Body of pancreas (tissue), 4 donors: ENCODE data around the gene GAPVD1.

Experiments used
- POLR2A ChIP-seq, 3 donors: fragments of 450-650 bp; IDR thresholded peaks; one replicate each; pipeline ENCODE4 v1.6.1; 2016; ENCODE audit warnings: antibody characterized with exemption in 3 of 3, mild to moderate bottlenecking in 2 of 3
- TF ChIP-seq, protein P1 (sequence below), 7 experiments: fragments of 450-650 bp in 4 of 7; fragments of 200-600 bp in 3 of 7; sonication (generic) in 3 of 7; IDR thresholded peaks; one replicate each; pipeline ENCODE4 v1.5.1; 2016 to 2019; ENCODE audit warnings: antibody characterized with exemption in 7 of 7

DNA sequence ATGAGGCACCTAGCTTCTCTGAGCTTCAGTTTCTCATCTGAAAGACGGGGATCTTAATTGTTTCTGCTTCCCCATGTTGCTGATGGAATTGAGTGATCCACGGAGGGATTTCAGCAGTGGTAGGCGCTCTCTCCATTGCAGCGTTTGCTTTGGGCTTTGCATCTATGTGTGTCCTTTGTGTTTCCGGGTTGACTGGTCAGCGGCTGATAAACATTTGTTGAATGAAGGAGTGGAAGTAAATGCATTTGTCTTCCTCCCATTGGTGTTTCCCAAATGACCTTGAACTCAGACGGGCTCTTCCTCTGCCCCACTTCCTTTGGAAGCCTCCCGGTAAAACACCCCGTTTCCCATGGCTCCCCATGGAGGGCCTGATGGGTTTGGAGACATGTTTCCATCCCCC, 117.2 kb downstream of the GAPVD1 start:
- TF ChIP-seq, protein P1, sequence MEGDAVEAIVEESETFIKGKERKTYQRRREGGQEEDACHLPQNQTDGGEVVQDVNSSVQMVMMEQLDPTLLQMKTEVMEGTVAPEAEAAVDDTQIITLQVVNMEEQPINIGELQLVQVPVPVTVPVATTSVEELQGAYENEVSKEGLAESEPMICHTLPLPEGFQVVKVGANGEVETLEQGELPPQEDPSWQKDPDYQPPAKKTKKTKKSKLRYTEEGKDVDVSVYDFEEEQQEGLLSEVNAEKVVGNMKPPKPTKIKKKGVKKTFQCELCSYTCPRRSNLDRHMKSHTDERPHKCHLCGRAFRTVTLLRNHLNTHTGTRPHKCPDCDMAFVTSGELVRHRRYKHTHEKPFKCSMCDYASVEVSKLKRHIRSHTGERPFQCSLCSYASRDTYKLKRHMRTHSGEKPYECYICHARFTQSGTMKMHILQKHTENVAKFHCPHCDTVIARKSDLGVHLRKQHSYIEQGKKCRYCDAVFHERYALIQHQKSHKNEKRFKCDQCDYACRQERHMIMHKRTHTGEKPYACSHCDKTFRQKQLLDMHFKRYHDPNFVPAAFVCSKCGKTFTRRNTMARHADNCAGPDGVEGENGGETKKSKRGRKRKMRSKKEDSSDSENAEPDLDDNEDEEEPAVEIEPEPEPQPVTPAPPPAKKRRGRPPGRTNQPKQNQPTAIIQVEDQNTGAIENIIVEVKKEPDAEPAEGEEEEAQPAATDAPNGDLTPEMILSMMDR (IDR thresholded peaks at IDR 0.05): no peak
- no peak for TF ChIP-seq POLR2A (IDR thresholded peaks at IDR 0.05)
